T-helper 2 cell treated with Interferon-gamma antibody and Interleukin-4, amounts not matched to agents 100 ng/mL and 5 ng/mL, for 36 hours (primary cell): Measurements from ENCODE around the gene CDCA3. TPM values are rescaled to one million over a fixed set of nuclear protein-coding genes. Genes with fewer than 3 reads are reported as not detected.
"Not testable (repeated sequence)": the region's sequence is repeated elsewhere in the genome, so short reads cannot be mapped to it uniquely, and the experiment has no call there.

ENCODE experiments used
- intact Hi-C: fragments of 100-400 bp; cut with micrococcal nuclease; formaldehyde crosslinking; loops from one replicate; pipeline ENCODE4 v1.15.1; 2023
- total RNA-seq: library from RNA; stranded (reverse); gene quantifications from 2 replicates; pipeline ENCODE4 v1.2.3, GENCODE V29; 2022

Gene CDCA3
- total RNA-seq, 1 donor from 2014 or later: 78.4 TPM

- intact Hi-C loops: loop anchor here (1.0 to 5.0 kb wide), 9 partner anchors 18 to 1209 kb away; partner anchors contain the start of genes EMG1, ENO2, LPCAT3 and LRRC23
Measured at GRCh38 chr12:6873094-6874014, 22.3 kb upstream of the CDCA3 start, which contains the start of gene SPSB2. SPSB2 (minus strand) TSS chr12:6873303; CDS start chr12:6872901, 402 bp downstream.

- intact Hi-C loops: loop anchor here (1.0 to 5.0 kb wide), 10 partner anchors 19 to 1210 kb away; partner anchors contain the start of genes EMG1, ENO2, LPCAT3 and LRRC23
Measured at GRCh38 chr12:6872073-6873048, 21.3 kb upstream of the CDCA3 start.

GRCh38 chr12:6871052-6871957 lies 20.2 kb upstream of the CDCA3 start:
- intact Hi-C loops: loop anchor here (1.0 to 5.0 kb wide), 2 partner anchors 118 to 1211 kb away; partner anchors contain the start of genes MLF2 and NECAP1

GRCh38 chr12:6870304-6870703 lies 19.2 kb upstream of the CDCA3 start:
- intact Hi-C loops: loop anchor here (5.0 kb wide), 1 partner anchor 1212 kb away; the partner anchor contains the start of gene NECAP1

- intact Hi-C loops: loop anchor here (1.0 to 5.0 kb wide), 4 partner anchors 96 to 1213 kb away; partner anchors contain the start of genes C1R, C1RL and NECAP1
Measured at GRCh38 chr12:6869049-6870021, 18.2 kb upstream of the CDCA3 start.

- intact Hi-C loops: loop anchor here (1.0 to 2.0 kb wide), 3 partner anchors 97 to 240 kb away; partner anchors contain the start of genes C1R and C1RL
Measured at GRCh38 chr12:6868211-6869048, 17.3 kb upstream of the CDCA3 start.

- intact Hi-C loops: loop anchor here (1.0 to 2.0 kb wide), 4 partner anchors 15 to 241 kb away; partner anchors contain the start of genes C1RL, MLF2 and USP5
Measured at GRCh38 chr12:6867413-6868210, 16.5 kb upstream of the CDCA3 start, which contains the start of gene TPI1. TPI1 (plus strand) TSS chr12:6867531; CDS start chr12:6867567, 36 bp downstream.

- intact Hi-C loops: loop anchor here (1.0 kb wide), 3 partner anchors 15 to 114 kb away; partner anchors contain the start of genes MLF2 and USP5
Measured at GRCh38 chr12:6866920-6867412, 15.9 kb upstream of the CDCA3 start.

- intact Hi-C loops: no loop called here
Measured at GRCh38 chr12:6866163-6866919, 15.3 kb upstream of the CDCA3 start.

GRCh38 chr12:6865307-6865706 lies 14.2 kb upstream of the CDCA3 start:
- intact Hi-C loops: not testable (repeated sequence)

- intact Hi-C loops: no loop called here
Measured at GRCh38 chr12:6863586-6864321, 12.7 kb upstream of the CDCA3 start.

GRCh38 chr12:6863033-6863432 lies 11.9 kb upstream of the CDCA3 start:
- intact Hi-C loops: no loop called here

- intact Hi-C loops: no loop called here
Measured at GRCh38 chr12:6861391-6861790, 10.3 kb upstream of the CDCA3 start.

GRCh38 chr12:6860942-6861341 lies 9.9 kb upstream of the CDCA3 start:
- intact Hi-C loops: no loop called here

- intact Hi-C loops: no loop called here
Measured at GRCh38 chr12:6860116-6860515, 9.0 kb upstream of the CDCA3 start.
